CD14-positive monocyte (primary cell): ENCODE results near the gene TUBB6. TPM values are rescaled to one million over a fixed set of nuclear protein-coding genes. Genes with fewer than 3 reads are reported as not detected.

Experiments used
- DNase-seq, 3 donors: peaks; one replicate each; pipeline ENCODE4 v3.0.0-alpha.2; 2011 to 2022
- H2AFZ ChIP-seq: 2 replicates; pipeline ENCODE4 v1.6.0; 2012; ENCODE audit warnings: mild to moderate bottlenecking, low read depth, low read length, inconsistent platforms; ENCODE audit not compliant: insufficient read depth, poor library complexity, severe bottlenecking
- H3K27ac ChIP-seq, 2 donors: 1 replicate in 1 of 2; 2 replicates in 1 of 2; pipeline ENCODE4 v1.5.1; 2012 to 2013; ENCODE audit warnings: low read length in 2 of 2, control low read depth in 1 of 2, inconsistent platforms in 1 of 2, low read depth in 1 of 2, mild to moderate bottlenecking in 1 of 2
- H3K27me3 ChIP-seq, 2 donors: one replicate each; pipeline versions ENCODE4 v1.6.0 to v1.6.1; 2011 to 2013; ENCODE audit warnings: low read length in 2 of 2; ENCODE audit not compliant: control insufficient read depth in 2 of 2, insufficient read depth in 2 of 2
- H3K36me3 ChIP-seq, 2 donors: replicated peaks in 1 of 2; 1 replicate in 1 of 2; 2 replicates in 1 of 2; pipeline versions ENCODE4 v1.5.1 to v1.6.1; 2012 to 2013; ENCODE audit warnings: low read length in 2 of 2, control low read depth in 1 of 2, inconsistent platforms in 1 of 2, mild to moderate bottlenecking in 1 of 2; ENCODE audit not compliant: insufficient read depth in 2 of 2, control insufficient read depth in 1 of 2
- H3K4me1 ChIP-seq, 2 donors: 1 replicate in 1 of 2; 2 replicates in 1 of 2; pipeline versions ENCODE4 v1.5.1 to v1.6.1; 2012 to 2013; ENCODE audit warnings: low read length in 2 of 2, control low read depth in 1 of 2, inconsistent platforms in 1 of 2, mild to moderate bottlenecking in 1 of 2, moderate library complexity in 1 of 2; ENCODE audit not compliant: insufficient read depth in 2 of 2, control insufficient read depth in 1 of 2
- H3K4me2 ChIP-seq: replicated peaks from 2 replicates; pipeline ENCODE3; 2012; ENCODE audit warnings: low read length, moderate library complexity, mild to moderate bottlenecking; ENCODE audit not compliant: poor library complexity, severe bottlenecking; ENCODE audit errors: extremely low read depth
- H3K4me3 ChIP-seq, 3 experiments: fragments of 200-600 bp in 1 of 3; sonication (generic) in 1 of 3; replicated peaks in 1 of 3; 1 replicate in 2 of 3; 2 replicates in 1 of 3; pipeline ENCODE4 v1.5.1; 2011 to 2013; ENCODE audit warnings: low read length in 3 of 3, mild to moderate bottlenecking in 3 of 3, control low read depth in 2 of 3, low read depth in 2 of 3, inconsistent platforms in 1 of 3, moderate library complexity in 1 of 3
- H3K79me2 ChIP-seq: 2 replicates; pipeline ENCODE4 v1.6.0; 2012; ENCODE audit warnings: mild to moderate bottlenecking, control low read depth, inconsistent platforms, low read length, moderate library complexity; ENCODE audit not compliant: insufficient read depth
- H3K9ac ChIP-seq: 2 replicates; pipeline ENCODE4 v1.6.0; 2017; ENCODE audit warnings: low read length, mild to moderate bottlenecking; ENCODE audit not compliant: insufficient read depth, poor library complexity, severe bottlenecking
- H3K9me3 ChIP-seq, 2 donors: replicated peaks in 1 of 2; 1 replicate in 1 of 2; 2 replicates in 1 of 2; pipeline versions ENCODE4 v1.5.1 to v1.6.1; 2012 to 2013; ENCODE audit warnings: low read length in 2 of 2, control low read depth in 1 of 2; ENCODE audit not compliant: control insufficient read depth in 1 of 2, insufficient read depth in 1 of 2
- H4K20me1 ChIP-seq: 2 replicates; pipeline ENCODE4 v1.6.0; 2012; ENCODE audit warnings: mild to moderate bottlenecking, low read length, control low read depth, moderate library complexity; ENCODE audit not compliant: insufficient read depth
- H3K27ac Mint-ChIP-seq, 7 donors: one replicate each; pipeline ENCODE4 v1.8.0; 2020; ENCODE audit warnings: mild to moderate bottlenecking in 7 of 7, mixed read lengths in 7 of 7, moderate library complexity in 6 of 7, inconsistent platforms in 2 of 7
- H3K27me3 Mint-ChIP-seq, 3 donors: one replicate each; pipeline ENCODE4 v1.8.0; 2021 to 2022; ENCODE audit warnings: low read depth in 3 of 3, mild to moderate bottlenecking in 3 of 3, mixed read lengths in 3 of 3, moderate library complexity in 3 of 3, inconsistent platforms in 1 of 3
- H3K36me3 Mint-ChIP-seq, 2 donors: one replicate each; pipeline ENCODE4 v1.8.0; 2020; ENCODE audit warnings: mixed read lengths in 2 of 2, inconsistent platforms in 1 of 2, mild to moderate bottlenecking in 1 of 2
- H3K4me1 Mint-ChIP-seq: one replicate; pipeline ENCODE4 v1.8.0; 2020; ENCODE audit warnings: mild to moderate bottlenecking, mixed read lengths
- H3K4me3 Mint-ChIP-seq, 2 donors: one replicate each; pipeline ENCODE4 v1.8.0; 2020; ENCODE audit warnings: mild to moderate bottlenecking in 2 of 2, mixed read lengths in 2 of 2, moderate library complexity in 1 of 2
- H3K9me3 Mint-ChIP-seq, 7 donors: one replicate each; pipeline ENCODE4 v1.8.0; 2020 to 2022; ENCODE audit warnings: mixed read lengths in 7 of 7, mild to moderate bottlenecking in 6 of 7, moderate library complexity in 6 of 7, inconsistent platforms in 2 of 7
- WGBS: methylation state at CpG from one replicate; pipeline ENCODE4 v1.1.5; 2013; ENCODE audit warnings: missing lambda C conversion rate; ENCODE audit not compliant: insufficient coverage; 5-methylcytosine and 5-hydroxymethylcytosine counted together
- intact Hi-C, 2 donors: fragments of 100-400 bp; cut with micrococcal nuclease; formaldehyde crosslinking; loops; one replicate each; pipeline versions ENCODE4 v1.15.0 to v1.15.1; 2023
- polyA plus RNA-seq, 3 donors: library from polyadenylated mRNA; depleted of rRNA in 1 of 3; unstranded in 2 of 3; stranded (reverse) in 1 of 3; fragments of 300-500 nt in 2 of 3; fragments of >200 nt in 1 of 3; fragmentation: Illumina TruSeq in 2 of 3; gene quantifications; 1 replicate in 2 of 3; 2 replicates in 1 of 3; pipeline ENCODE4 v1.2.3, GENCODE V29; 2012 to 2021
- TF ChIP-seq, protein P1 (sequence below): fragments of 200-600 bp; IDR thresholded peaks from one replicate; pipeline ENCODE4 v1.8.0; 2022; ENCODE audit warnings: antibody characterized with exemption, mild to moderate bottlenecking

TUBB6 gene
- polyA plus RNA-seq, 3 donors = 15.8 to 34.9 (median 27.6) TPM

DNA sequence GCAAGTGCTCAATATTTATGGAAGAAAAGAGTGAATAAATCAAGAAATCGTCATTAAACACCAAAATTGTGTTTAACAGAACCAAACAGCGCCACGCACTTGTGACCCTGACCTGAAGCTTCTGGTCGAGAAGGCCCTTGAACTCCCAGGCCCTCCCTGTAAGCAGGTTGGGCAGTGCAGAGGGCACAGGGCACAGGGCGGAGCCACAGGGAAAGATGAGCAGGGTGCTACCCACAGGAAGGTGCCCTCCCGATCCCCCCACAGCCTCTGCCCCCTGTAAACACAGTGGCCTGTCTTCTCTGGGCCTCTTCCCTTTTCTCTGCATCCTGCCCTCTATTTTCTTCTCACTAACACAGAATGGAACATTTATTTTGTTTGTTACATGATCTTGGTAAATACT lies 16.9 kb upstream of the TUBB6 start:
- Mint-ChIP-seq H3K4me1 (peaks cover 13% of the 10 kb centered on the region), H3K27me3 (peaks cover 35 to 45% (median 43%) of the 10 kb centered on the region in 3 donors)
- WGBS = 100% methylated on average over 1 of the region's 6 CpGs

DNA sequence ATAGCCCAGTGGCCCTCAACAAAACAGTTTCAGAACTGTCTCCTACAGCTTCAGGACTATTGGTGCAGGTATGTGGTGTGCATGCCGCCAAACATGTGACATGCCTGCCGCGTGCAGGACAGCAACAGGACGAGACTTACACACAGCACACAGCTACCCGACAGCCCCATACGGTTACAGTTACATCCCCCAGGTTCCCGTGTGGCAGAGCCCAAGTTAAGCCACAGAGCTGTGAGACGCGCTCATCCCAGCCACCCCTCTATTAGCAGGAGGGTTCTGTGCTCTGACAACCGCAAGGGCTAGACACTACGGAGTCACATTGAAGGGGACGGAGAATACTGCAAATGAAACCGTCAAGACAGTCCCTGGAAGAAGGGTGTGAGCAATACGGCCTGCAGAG lies 16.4 kb upstream of the TUBB6 start:
- Histone ChIP-seq H3K4me3 (no peak overlapping the region), H2AFZ (no peak overlapping the region), H3K4me1 (peaks cover 7 to 12% of the 10 kb centered on the region in 2 donors), H3K27me3 (peaks cover 19 to 26% of the 10 kb centered on the region in 2 donors), H3K9me3 (no peaks in the 10 kb centered on the region), H3K9ac (no peak overlapping the region), H3K4me2 (no peak overlapping the region), H4K20me1 (no peaks in the 10 kb centered on the region), H3K27ac (no peak overlapping the region), H3K79me2 (no peaks in the 10 kb centered on the region), H3K36me3 (no peaks in the 10 kb centered on the region)
- TF ChIP-seq, protein P1, sequence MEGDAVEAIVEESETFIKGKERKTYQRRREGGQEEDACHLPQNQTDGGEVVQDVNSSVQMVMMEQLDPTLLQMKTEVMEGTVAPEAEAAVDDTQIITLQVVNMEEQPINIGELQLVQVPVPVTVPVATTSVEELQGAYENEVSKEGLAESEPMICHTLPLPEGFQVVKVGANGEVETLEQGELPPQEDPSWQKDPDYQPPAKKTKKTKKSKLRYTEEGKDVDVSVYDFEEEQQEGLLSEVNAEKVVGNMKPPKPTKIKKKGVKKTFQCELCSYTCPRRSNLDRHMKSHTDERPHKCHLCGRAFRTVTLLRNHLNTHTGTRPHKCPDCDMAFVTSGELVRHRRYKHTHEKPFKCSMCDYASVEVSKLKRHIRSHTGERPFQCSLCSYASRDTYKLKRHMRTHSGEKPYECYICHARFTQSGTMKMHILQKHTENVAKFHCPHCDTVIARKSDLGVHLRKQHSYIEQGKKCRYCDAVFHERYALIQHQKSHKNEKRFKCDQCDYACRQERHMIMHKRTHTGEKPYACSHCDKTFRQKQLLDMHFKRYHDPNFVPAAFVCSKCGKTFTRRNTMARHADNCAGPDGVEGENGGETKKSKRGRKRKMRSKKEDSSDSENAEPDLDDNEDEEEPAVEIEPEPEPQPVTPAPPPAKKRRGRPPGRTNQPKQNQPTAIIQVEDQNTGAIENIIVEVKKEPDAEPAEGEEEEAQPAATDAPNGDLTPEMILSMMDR = no peak
- WGBS = 93% methylated on average over 6 of the region's 14 CpGs
- no peak for DNase-seq
- Mint-ChIP-seq H3K4me3 (no peak overlapping the region), H3K27me3 (peaks cover 33 to 40% (median 38%) of the 10 kb centered on the region in 3 donors), H3K36me3 (peaks cover 0 to 4% of the 10 kb centered on the region in 2 donors), H3K9me3 (peaks cover 0 to 11% (median 1%) of the 10 kb centered on the region in 7 donors), H3K4me1 (peaks cover 13% of the 10 kb centered on the region), H3K27ac (no peak overlapping the region)
- intact Hi-C loops = no loop called here

More for the DNA sequence above, 16.9 kb upstream of the TUBB6 start:
- Histone ChIP-seq H3K9ac (no peak overlapping the region), H3K4me1 (peaks cover 7 to 12% of the 10 kb centered on the region in 2 donors), H3K27me3 (peaks cover 19 to 30% of the 10 kb centered on the region in 2 donors), H4K20me1 (no peaks in the 10 kb centered on the region), H3K79me2 (no peaks in the 10 kb centered on the region), H3K4me3 (no peak overlapping the region), H3K36me3 (no peaks in the 10 kb centered on the region), H2AFZ (no peak overlapping the region), H3K4me2 (no peak overlapping the region), H3K27ac (no peak overlapping the region), H3K9me3 (no peaks in the 10 kb centered on the region)
- intact Hi-C loops = no loop called here
- Mint-ChIP-seq H3K9me3 (peaks cover 0 to 11% (median 1%) of the 10 kb centered on the region in 7 donors), H3K36me3 (peaks cover 0 to 4% of the 10 kb centered on the region in 2 donors), H3K27ac (no peak overlapping the region), H3K4me3 (no peak overlapping the region)
- TF ChIP-seq, protein P1 = no peak
- DNase-seq = no peak
